Panc1 (cell line): ENCODE results near the gene REPIN1. TPM values are rescaled to one million over a fixed set of nuclear protein-coding genes. Genes with fewer than 3 reads are reported as not detected.

Experiments
- ATAC-seq: fragments of 200-7000 bp; cut with Tn5 transposase; 2 replicates; pipeline ENCODE4 v1.9.1; 2020; ENCODE audit warnings: mild to moderate bottlenecking, moderate library complexity
- BruUV-seq: library from RNA; stranded (reverse); fragments of 400-500 nt; replicated peaks from 2 replicates; lab custom pipeline; 2021; lab: Mats Ljungman, UMichigan
- CTCF ChIA-PET: fragments of 300-600 bp; sonication (Branson Sonifier 250); formaldehyde crosslinking; loops from one replicate; lab custom pipeline; 2022; ENCODE audit warnings: antibody characterized with exemption; lab: Charles Lee
- POLR2A ChIA-PET: fragments of 300-600 bp; sonication (Branson Sonifier 250); formaldehyde crosslinking; loops from one replicate; lab custom pipeline; 2022; ENCODE audit warnings: antibody characterized with exemption; lab: Charles Lee
- DNase-seq: peaks from one replicate; pipeline ENCODE4 v3.0.0-alpha.2; 2010; ENCODE audit warnings: low read depth, low spot score
- H3K27ac ChIP-seq: 2 replicates; pipeline ENCODE4 v1.5.1; 2011; ENCODE audit warnings: mild to moderate bottlenecking, low read length, inconsistent platforms
- H3K27me3 ChIP-seq: fragments of 200-500 bp; sonication (Bioruptor generic); 2 replicates; pipeline ENCODE4 v1.6.0; 2014; ENCODE audit warnings: low read length, inconsistent platforms; ENCODE audit not compliant: control insufficient read depth, insufficient read depth
- H3K36me3 ChIP-seq: fragments of 200-500 bp; sonication (Bioruptor generic); 2 replicates; pipeline ENCODE4 v1.5.1; 2014; ENCODE audit warnings: inconsistent platforms, mild to moderate bottlenecking, low read length, moderate library complexity; ENCODE audit not compliant: control insufficient read depth, insufficient read depth
- H3K4me1 ChIP-seq: 2 replicates; pipeline ENCODE4 v1.5.1; 2011; ENCODE audit warnings: inconsistent platforms, mild to moderate bottlenecking, low read length, moderate library complexity; ENCODE audit not compliant: control insufficient read depth, insufficient read depth
- H3K4me3 ChIP-seq, 2 experiments: 2 replicates each; pipeline ENCODE4 v1.5.1; 2011 to 2012; ENCODE audit warnings: low read depth in 2 of 2, low read length in 2 of 2, mild to moderate bottlenecking in 2 of 2, inconsistent platforms in 1 of 2, moderate library complexity in 1 of 2
- H3K9me3 ChIP-seq: fragments of 200-500 bp; sonication (Bioruptor generic); 2 replicates; pipeline ENCODE4 v1.5.1; 2014; ENCODE audit warnings: low read depth, mild to moderate bottlenecking, inconsistent platforms, low read length, moderate library complexity; ENCODE audit not compliant: control insufficient read depth, insufficient read depth
- CTCF ChIP-seq: fragments of 450-650 bp; IDR thresholded peaks from 2 replicates; pipeline ENCODE4 v1.5.1; 2017; ENCODE audit warnings: mild to moderate bottlenecking
- POLR2AphosphoS5 ChIP-seq: IDR thresholded peaks from 2 replicates; pipeline ENCODE4 v1.6.1; 2012; ENCODE audit warnings: mild to moderate bottlenecking, low read depth, low read length, moderate library complexity
- REST ChIP-seq, 2 experiments: IDR thresholded peaks; 2 replicates each; pipeline ENCODE4 v1.6.1; 2011 to 2012; ENCODE audit warnings: low read depth in 2 of 2, control low read depth in 1 of 2, low read length in 1 of 2, mild to moderate bottlenecking in 1 of 2, moderate library complexity in 1 of 2; ENCODE audit not compliant: insufficient read depth in 1 of 2
- SIN3A ChIP-seq: IDR thresholded peaks from 2 replicates; pipeline ENCODE4 v1.6.1; 2012; ENCODE audit warnings: low read depth, mild to moderate bottlenecking, low read length, moderate library complexity, borderline replicate concordance; ENCODE audit not compliant: insufficient read depth
- TCF7L2 ChIP-seq: IDR thresholded peaks from 2 replicates; pipeline ENCODE4 v1.6.1; 2011; ENCODE audit warnings: mild to moderate bottlenecking, low read depth, low read length, inconsistent platforms
- in situ Hi-C: cut with HindIII; loops from 2 replicates; pipeline ENCODE4 v1.10.0; 2016; ENCODE audit warnings: low sequenced_read_pairs, low pct_unique_long_range_greater_than_20kb
- intact Hi-C: fragments of 100-400 bp; cut with micrococcal nuclease; formaldehyde crosslinking; loops from one replicate; pipeline ENCODE4 v1.10.0; 2022; ENCODE audit not compliant: unreplicated experiment
- total RNA-seq: library from RNA; stranded (reverse); gene quantifications from one replicate; pipeline ENCODE4 v1.2.1, GENCODE V29; 2021; ENCODE audit not compliant: unreplicated experiment

The REPIN1 gene
- total RNA-seq, 1 experiment from 2014 or later: 209 TPM

- H3K27ac ChIP-seq: no peak overlapping the region
- H3K27me3 ChIP-seq: no peaks in the 10 kb centered on the region
- H3K4me1 ChIP-seq: peaks cover under 1% of the 10 kb centered on the region; the same call in 1 of the 2 replicates
- in situ Hi-C loops (no loop called here), intact Hi-C loops (no loop called here)
- ChIA-PET CTCF (no interaction called here), POLR2A (no interaction called here)
- no peaks in the 10 kb centered on the region for H3K36me3 ChIP-seq
- no TSS peak for BruUV-seq
- no peak for TF ChIP-seq CTCF
- TF ChIP-seq SIN3A: no peak
- TF ChIP-seq REST (IDR thresholded peaks at IDR 0.05; ENCODE audit: insufficient read depth in 1 of 2, low read depth in 2 of 2, low read length in 1 of 2): no peak
- no peak for TF ChIP-seq POLR2AphosphoS5
- no peak for TF ChIP-seq TCF7L2
- ATAC-seq (no peak), DNase-seq (no peak)
- H3K9me3 ChIP-seq: no peaks in the 10 kb centered on the region
- no peak overlapping the region for H3K4me3 ChIP-seq
Measured at GRCh38 chr7:150415161-150416153, 46.8 kb downstream of the REPIN1 start.

GRCh38 chr7:150417239-150417638 is 48.6 kb downstream of the REPIN1 start:
- ATAC-seq (no peak), DNase-seq (no peak)
- ChIA-PET POLR2A (no interaction called here), CTCF (interaction anchor here (0.6 to 0.8 kb wide), 2 partner anchors 10 to 62 kb away, joined by 3 to 7 read pairs; no protein-coding TSS in a partner anchor)
- Histone ChIP-seq H3K27me3 (no peaks in the 10 kb centered on the region), H3K4me1 (peaks cover 7% of the 10 kb centered on the region; the same call in 1 of the 2 replicates), H3K27ac (no peak overlapping the region), H3K36me3 (no peaks in the 10 kb centered on the region), H3K9me3 (no peaks in the 10 kb centered on the region), H3K4me3 (no peak overlapping the region)
- intact Hi-C loops: no loop called here
- BruUV-seq: no TSS peak
- TF ChIP-seq CTCF: no peak
- TF ChIP-seq SIN3A: no peak
- TF ChIP-seq TCF7L2: no peak
- in situ Hi-C loops: no loop called here
